NCI-H1436 (cell line): ENCODE results near the gene HLA-DPA1.
A peak's percentile ranks its signal among the peaks of the same experiment; 100 is the strongest.

Experiments used
- DNase-seq: peaks from one replicate; lab custom pipeline; 2025; lab: John Stamatoyannopoulos, UW

The HLA-DPA1 gene

GRCh38 chr6:33017018-33017417, 56.4 kb downstream of the HLA-DPA1 start:
- DNase-seq = no peak

- no peak for DNase-seq
Observed at GRCh38 chr6:33015798-33016197, 57.7 kb downstream of the HLA-DPA1 start.

- DNase-seq = peak; percentile 63
Observed at GRCh38 chr6:33014841-33015634, 58.4 kb downstream of the HLA-DPA1 start.
